Measurements from ENCODE around the gene CHIA.

DNA sequence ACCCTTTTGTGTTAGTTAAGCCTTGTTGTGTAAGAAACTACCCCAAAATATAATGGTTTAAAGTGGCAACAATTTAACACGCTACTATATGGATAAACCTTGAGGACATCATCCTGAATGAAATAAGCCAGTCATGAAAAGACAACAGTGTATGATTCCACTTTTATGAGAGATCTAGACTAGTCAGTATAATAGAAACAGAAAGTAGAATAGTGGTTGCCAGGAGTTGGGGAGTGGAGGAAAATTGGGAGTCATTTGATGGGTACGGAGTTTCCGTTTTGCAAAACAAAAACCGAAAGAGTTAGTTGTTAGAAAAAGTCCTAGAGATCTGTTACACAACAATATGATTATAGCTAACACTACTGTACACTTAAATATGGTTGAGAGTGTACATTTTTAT, 16.0 kb upstream of the CHIA start:
- no peak for TF ChIP-seq FOXM1 (IDR thresholded peaks at IDR 0.05; ENCODE audit: borderline replicate concordance)
- TF ChIP-seq FOXK2 (IDR thresholded peaks at IDR 0.05): no peak
- no peak for TF ChIP-seq SP1 (IDR thresholded peaks at IDR 0.05)
- no peak for TF ChIP-seq L3MBTL2 (conservative IDR thresholded peaks at IDR 0.05)
- TF ChIP-seq TARDBP (IDR thresholded peaks at IDR 0.05): no peak
- no peak for TF ChIP-seq SUZ12 (IDR thresholded peaks at IDR 0.05)
- no peak for TF ChIP-seq LEF1 (IDR thresholded peaks at IDR 0.05; ENCODE audit: borderline replicate concordance)
- no peak for TF ChIP-seq ARNT (IDR thresholded peaks at IDR 0.05)
- TF ChIP-seq ELF4 (IDR thresholded peaks at IDR 0.05): no peak

Measured in HEK293T (cell line).